HG03196 (cell line): ENCODE results near the gene FGD1.
"Not testable (repeated sequence)": the region's sequence is repeated elsewhere in the genome, so short reads cannot be mapped to it uniquely, and the experiment has no call there.

ENCODE experiments used
- ATAC-seq: cut with Tn5 transposase; IDR thresholded peaks from one replicate; pipeline ENCODE4 v1.9.1; 2021; ENCODE audit not compliant: unreplicated experiment

FGD1 gene

GRCh38 chrX:54495814-54496516, at the start of gene FGD1:
FGD1 (minus strand) TSS chrX:54496234; CDS start chrX:54495432, 802 bp downstream.
- ATAC-seq, result no peak

GRCh38 chrX:54542239-54542638, 46.2 kb upstream of the FGD1 start:
- ATAC-seq, result not testable (repeated sequence)

- ATAC-seq, result no peak
Measured at GRCh38 chrX:54540289-54540688, 44.3 kb upstream of the FGD1 start.

GRCh38 chrX:54534271-54534670, 38.2 kb upstream of the FGD1 start:
- ATAC-seq, result no peak

- ATAC-seq, result peak; percentile 32
Measured at GRCh38 chrX:54530357-54530900, 34.4 kb upstream of the FGD1 start.

GRCh38 chrX:54529552-54530356, 33.7 kb upstream of the FGD1 start, which contains the start of gene GNL3L:
GNL3L (plus strand) TSS chrX:54530219; CDS start chrX:54532567, 2,348 bp downstream.
- ATAC-seq, result peak; percentile 79

GRCh38 chrX:54529151-54529550, 33.1 kb upstream of the FGD1 start:
- ATAC-seq, result no peak

- ATAC-seq, result no peak
Measured at GRCh38 chrX:54509400-54509799, 13.4 kb upstream of the FGD1 start.

GRCh38 chrX:54496936-54497335, 902 bp upstream of the FGD1 start:
- ATAC-seq, result no peak

GRCh38 chrX:54496517-54496852, 451 bp upstream of the FGD1 start:
- no peak for ATAC-seq

GRCh38 chrX:54494989-54495813, 833 bp downstream of the FGD1 start:
- ATAC-seq, result no peak

GRCh38 chrX:54494166-54494988, 1.7 kb downstream of the FGD1 start:
- ATAC-seq, result no peak

- no peak for ATAC-seq
Measured at GRCh38 chrX:54492340-54492739, 3.7 kb downstream of the FGD1 start.

- not testable (repeated sequence) for ATAC-seq
Measured at GRCh38 chrX:54489819-54490218, 6.2 kb downstream of the FGD1 start.

GRCh38 chrX:54484666-54485065, 11.4 kb downstream of the FGD1 start:
- no peak for ATAC-seq

GRCh38 chrX:54483946-54484345, 12.1 kb downstream of the FGD1 start:
- no peak for ATAC-seq

GRCh38 chrX:54482839-54483593, 13.0 kb downstream of the FGD1 start:
- ATAC-seq, result no peak

- no peak for ATAC-seq
Measured at GRCh38 chrX:54479136-54480111, 16.6 kb downstream of the FGD1 start.
